DLD1 (cell line): ENCODE measurements around the gene WFDC5.

Experiments
- in situ Hi-C: cut with HindIII; loops from 2 replicates; pipeline ENCODE4 v1.10.0; 2017; ENCODE audit warnings: low sequenced_read_pairs

WFDC5 gene

GRCh38 chr20:45115829-45116228 is 855 bp upstream of the WFDC5 start:
- in situ Hi-C loops: no loop called here

- in situ Hi-C loops: no loop called here
Measured at GRCh38 chr20:45115386-45115774, 406 bp upstream of the WFDC5 start.

- in situ Hi-C loops: no loop called here
Measured at GRCh38 chr20:45113865-45114264, 1.1 kb downstream of the WFDC5 start.

- in situ Hi-C loops: no loop called here
Measured at GRCh38 chr20:45112754-45113153, 2.2 kb downstream of the WFDC5 start.

GRCh38 chr20:45111799-45112471 is 3.0 kb downstream of the WFDC5 start:
- in situ Hi-C loops: no loop called here

- in situ Hi-C loops: no loop called here
Measured at GRCh38 chr20:45111285-45111684, 3.7 kb downstream of the WFDC5 start.

GRCh38 chr20:45110301-45110700 is 4.7 kb downstream of the WFDC5 start:
- in situ Hi-C loops: no loop called here

- in situ Hi-C loops: no loop called here
Measured at GRCh38 chr20:45109634-45110033, 5.3 kb downstream of the WFDC5 start.

GRCh38 chr20:45105317-45105716 is 9.7 kb downstream of the WFDC5 start:
- in situ Hi-C loops: no loop called here

- in situ Hi-C loops: no loop called here
Measured at GRCh38 chr20:45104786-45105185, 10.2 kb downstream of the WFDC5 start.

GRCh38 chr20:45103072-45103471 is 11.9 kb downstream of the WFDC5 start:
- in situ Hi-C loops: no loop called here

GRCh38 chr20:45101333-45101850 is 13.6 kb downstream of the WFDC5 start:
- in situ Hi-C loops: no loop called here

- in situ Hi-C loops: no loop called here
Measured at GRCh38 chr20:45100563-45101245, 14.3 kb downstream of the WFDC5 start, which contains the start of gene KCNS1. Gene KCNS1, minus strand, starts transcription at chr20:45101127. Its CDS starts 1,891 bp downstream, at chr20:45099236.

- in situ Hi-C loops: no loop called here
Measured at GRCh38 chr20:45098103-45098773, 16.7 kb downstream of the WFDC5 start.

- in situ Hi-C loops: no loop called here
Measured at GRCh38 chr20:45097485-45098102, 17.4 kb downstream of the WFDC5 start.

GRCh38 chr20:45096781-45097180 is 18.2 kb downstream of the WFDC5 start:
- in situ Hi-C loops: no loop called here

- in situ Hi-C loops: no loop called here
Measured at GRCh38 chr20:45095805-45096238, 19.2 kb downstream of the WFDC5 start.

- in situ Hi-C loops: no loop called here
Measured at GRCh38 chr20:45094864-45095574, 20.0 kb downstream of the WFDC5 start.

GRCh38 chr20:45094201-45094600 is 20.8 kb downstream of the WFDC5 start:
- in situ Hi-C loops: no loop called here

GRCh38 chr20:45092898-45093297 is 22.1 kb downstream of the WFDC5 start:
- in situ Hi-C loops: no loop called here

GRCh38 chr20:45091366-45091765 is 23.6 kb downstream of the WFDC5 start:
- in situ Hi-C loops: no loop called here
